Fibroblast of peridontal ligament (primary cell): Measurements from ENCODE around the gene CDC34.
A peak's percentile ranks its signal among the peaks of the same experiment; 100 is the strongest.

Experiments used
- DNase-seq: peaks from one replicate; pipeline ENCODE4 v3.0.0-alpha.2; 2010; ENCODE audit errors: extremely low read depth

The CDC34 gene

DNA sequence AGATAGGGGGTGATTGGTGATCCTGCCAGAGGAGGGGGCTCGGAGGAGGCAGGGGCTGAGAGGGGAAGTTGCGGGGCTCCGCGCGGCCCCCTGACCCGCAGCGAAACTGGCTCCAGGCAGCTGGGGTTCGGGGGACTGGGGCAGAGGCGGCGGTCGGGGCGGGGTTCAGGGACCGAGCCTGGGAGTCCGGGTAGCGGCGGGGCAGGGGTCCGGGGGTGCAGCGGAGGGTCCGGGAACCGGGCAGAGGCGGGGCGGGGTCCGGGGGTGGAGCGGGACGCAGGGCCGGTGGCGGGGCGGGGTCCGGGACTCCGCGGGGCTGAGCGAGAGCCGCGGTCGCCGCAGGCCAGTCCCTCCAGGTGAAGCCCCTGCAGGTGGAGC, 34.1 kb upstream of the CDC34 start:
- DNase-seq: no peak

DNA sequence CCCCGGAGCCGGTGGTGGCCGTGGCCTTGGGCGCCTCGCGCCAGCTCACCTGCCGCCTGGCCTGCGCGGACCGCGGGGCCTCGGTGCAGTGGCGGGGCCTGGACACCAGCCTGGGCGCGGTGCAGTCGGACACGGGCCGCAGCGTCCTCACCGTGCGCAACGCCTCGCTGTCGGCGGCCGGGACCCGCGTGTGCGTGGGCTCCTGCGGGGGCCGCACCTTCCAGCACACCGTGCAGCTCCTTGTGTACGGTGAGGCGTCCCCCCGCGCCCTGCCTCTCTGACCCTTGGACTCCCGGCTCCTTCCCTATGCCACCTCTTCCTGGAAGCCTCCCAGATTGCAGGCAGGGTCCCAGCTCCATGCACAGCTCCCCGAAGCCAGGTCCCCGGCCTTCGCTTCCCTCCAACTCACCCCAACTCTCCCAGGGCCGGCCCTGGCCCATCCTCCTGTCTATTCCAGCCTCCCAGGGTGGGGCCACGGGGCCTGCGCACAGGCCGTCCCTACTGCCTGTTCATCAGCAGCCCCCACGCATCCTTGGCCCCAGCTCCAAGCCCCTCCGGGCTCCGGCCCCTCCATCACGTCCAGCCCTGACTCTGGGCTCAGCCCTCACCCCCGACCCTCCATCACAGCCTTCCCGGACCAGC, 33.6 kb upstream of the CDC34 start:
- no peak for DNase-seq

DNA sequence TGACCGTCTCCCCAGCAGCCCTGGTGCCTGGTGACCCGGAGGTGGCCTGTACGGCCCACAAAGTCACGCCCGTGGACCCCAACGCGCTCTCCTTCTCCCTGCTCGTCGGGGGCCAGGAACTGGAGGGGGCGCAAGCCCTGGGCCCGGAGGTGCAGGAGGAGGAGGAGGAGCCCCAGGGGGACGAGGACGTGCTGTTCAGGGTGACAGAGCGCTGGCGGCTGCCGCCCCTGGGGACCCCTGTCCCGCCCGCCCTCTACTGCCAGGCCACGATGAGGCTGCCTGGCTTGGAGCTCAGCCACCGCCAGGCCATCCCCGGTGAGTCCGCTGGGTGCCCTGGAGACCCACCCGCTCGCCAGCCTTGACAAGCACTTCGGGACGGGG, 33.1 kb upstream of the CDC34 start:
- DNase-seq: no peak

DNA sequence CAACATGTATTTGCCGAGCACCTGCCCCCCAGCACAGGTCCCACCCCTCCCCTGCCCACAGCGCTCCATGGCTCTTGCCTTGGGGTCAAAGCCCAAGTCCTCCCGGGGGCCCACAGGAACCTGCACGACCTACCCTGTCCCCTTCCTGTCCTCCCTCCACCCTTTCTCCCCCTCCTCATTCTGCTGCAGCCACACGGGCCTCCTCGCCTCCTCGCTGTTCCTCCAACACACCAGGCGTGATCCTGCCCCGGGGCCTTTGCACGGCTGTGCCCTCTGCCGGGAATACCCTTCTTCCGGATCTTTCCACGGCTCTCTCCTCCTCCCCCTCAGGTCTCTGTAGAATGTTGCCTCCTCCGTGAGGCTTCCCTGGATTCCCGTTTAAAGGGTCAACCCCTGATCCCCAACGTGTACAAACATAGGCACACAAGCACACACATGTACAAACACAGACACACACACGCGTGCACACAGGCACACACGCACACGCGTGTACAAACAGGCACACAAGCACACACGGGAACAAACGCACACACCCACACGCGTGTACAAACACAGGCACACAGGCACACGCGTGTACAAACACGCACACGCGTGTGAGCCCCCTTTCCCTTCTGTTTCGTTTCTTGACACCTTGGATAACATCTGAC, 32.5 kb upstream of the CDC34 start:
- DNase-seq: no peak

DNA sequence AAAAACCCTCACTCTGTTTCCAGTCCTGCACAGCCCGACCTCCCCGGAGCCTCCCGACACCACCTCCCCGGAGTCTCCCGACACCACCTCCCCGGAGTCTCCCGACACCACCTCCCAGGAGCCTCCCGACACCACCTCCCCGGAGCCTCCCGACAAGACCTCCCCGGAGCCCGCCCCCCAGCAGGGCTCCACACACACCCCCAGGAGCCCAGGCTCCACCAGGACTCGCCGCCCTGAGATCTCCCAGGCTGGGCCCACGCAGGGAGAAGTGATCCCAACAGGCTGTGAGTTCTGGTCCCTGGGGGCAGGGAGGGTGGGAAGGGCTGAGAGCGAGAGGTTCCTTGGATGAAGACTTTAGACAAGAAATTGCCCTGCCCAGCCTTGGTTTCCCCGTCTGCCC, 29.9 kb upstream of the CDC34 start:
- no peak for DNase-seq

DNA sequence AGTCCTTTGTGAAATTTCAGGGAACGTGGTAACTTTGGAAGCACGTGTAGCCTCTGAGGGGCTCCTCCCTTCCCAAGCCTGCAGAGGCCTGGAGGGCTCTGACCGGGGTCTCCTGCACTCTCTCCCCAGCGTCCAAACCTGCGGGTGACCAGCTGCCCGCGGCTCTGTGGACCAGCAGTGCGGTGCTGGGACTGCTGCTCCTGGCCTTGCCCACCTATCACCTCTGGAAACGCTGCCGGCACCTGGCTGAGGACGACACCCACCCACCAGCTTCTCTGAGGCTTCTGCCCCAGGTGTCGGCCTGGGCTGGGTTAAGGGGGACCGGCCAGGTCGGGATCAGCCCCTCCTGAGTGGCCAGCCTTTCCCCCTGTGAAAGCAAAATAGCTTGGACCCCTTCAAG, 26.9 kb upstream of the CDC34 start:
- DNase-seq: no peak

DNA sequence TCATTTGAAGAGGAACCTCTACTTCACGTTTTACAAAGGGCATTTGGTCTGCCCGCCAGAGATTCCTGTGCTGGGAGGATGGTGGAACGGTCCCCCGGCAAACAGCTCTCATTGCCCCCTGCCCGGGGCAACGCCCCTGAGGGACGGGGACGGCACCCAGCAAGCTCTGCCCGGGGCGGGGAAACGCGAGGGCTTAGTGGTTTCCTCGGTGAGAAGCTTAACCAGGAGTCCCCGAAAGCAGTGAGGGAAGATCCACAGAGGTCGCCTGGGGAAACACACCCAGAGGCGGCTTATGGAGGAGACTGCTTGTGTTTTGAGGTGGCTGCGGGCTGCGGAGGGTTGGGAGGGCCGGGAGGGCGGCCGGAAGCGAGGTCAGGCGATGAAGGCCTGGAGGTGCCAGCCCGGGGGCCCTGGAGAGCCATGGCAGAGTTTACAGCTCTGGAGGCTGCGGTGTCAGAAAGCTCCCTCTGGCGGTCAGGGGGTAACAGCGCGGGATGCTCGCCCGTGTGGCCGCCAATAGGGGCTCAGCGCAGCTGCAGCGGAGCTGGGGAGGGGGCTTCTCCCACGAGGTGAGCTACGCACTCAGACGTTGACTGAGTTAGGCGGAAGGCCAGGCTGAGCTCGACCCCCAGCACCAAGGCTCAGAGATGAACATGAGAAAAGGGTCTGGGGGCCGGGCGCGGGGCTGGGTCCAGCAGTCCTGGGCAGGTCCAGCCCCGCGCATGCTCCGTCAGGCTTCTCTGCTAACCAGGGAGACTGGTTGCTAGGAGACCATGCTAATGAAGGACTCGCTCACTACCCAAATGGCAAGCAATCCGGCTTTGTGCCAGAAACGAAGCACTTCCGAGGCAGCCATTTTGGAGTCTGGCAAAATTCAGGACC, 24.9 kb upstream of the CDC34 start:
- DNase-seq: peak; percentile 100

DNA sequence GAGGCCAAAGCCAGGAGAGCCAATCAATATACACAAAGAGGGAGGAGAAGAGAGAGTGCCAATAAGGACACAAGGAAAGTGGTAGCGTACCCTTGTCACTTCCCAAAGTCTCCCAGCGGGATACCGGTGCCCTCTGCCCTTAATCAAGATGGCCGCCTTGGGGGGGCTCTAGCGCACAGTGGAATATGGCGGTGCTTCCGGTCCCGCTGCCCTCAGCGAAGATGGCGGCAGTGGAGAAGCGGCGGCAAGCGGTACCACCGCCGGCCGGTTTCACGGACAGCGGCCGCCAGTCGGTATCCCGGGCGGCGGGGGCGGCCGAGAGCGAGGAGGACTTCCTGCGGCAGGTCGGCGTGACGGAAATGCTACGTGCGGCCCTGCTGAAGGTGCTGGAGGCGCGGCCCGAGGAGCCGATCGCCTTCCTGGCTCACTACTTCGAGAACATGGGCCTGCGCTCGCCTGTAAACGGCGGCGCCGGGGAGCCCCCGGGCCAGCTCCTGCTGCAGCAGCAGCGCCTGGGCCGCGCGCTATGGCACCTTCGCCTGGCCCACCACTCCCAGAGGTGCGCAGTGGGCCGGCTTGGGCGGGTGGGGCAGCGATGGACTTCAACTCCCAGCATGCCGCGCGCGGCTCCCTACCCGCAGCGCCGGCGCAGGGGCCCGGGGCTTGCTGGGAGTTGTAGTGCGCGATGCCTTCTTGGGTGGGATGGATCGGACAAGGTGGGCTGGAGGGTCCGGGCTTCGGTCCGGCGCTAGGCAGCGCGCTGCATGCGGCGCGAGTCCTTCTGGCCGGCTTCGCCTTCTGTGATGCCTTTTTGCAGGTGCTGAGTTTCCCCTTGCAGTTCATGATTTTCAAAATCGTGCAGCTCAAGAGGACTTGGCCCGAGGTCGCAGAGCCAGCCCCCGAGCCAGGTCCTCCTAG, 24.0 kb upstream of the CDC34 start, which contains the start of gene TPGS1:
TSS of gene TPGS1 (plus strand) at position 212 of the 918 bp plus-strand sequence. CDS start at position 222, 10 bp downstream.
- peak; percentile 47 for DNase-seq

DNA sequence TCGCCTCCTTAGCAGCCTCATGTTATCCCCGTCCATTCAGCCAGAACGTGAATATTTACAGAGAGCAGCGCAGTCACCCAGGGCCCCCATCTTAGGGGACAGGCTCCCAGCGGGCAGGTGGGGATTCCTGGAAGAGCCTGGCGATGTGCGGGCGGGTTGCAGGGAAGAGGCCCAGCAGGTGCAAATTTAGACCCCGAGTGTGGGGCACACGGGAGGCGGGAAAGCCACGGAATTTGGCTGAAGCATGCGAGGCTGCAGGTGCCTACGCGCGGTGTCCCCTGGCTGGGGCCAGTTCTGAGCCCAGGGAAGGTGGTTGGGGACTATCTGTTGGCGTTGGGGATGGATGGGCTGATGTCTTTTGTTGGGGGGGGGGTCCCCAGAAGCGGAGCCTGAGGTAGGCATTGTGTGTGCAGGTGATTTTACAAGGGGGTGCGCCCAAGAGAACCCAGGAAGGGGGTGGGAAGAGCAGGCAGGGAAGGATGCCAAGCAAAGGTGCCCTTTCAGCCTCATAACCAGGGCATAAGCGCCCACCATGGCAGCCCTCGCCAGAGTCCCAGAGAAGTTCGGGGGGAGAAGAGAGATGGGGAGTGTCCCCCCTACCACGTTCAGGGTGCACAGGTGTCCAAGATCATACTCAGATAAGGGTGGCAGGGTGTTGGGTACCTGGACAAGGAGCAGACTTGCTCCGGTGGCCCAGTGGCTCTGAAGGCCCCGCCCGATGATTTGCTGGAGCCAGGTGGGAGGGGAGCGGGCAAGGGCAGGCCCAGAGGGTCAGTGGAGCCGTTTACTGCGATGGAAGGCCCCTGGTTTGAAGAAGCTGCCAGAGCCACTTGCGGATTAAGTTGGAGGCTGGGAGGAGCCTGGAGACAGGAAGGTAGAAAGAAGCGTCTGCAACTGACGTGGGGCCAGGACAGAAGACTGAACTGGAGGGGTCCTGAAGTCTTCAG, 23.1 kb upstream of the CDC34 start:
- DNase-seq: no peak

DNA sequence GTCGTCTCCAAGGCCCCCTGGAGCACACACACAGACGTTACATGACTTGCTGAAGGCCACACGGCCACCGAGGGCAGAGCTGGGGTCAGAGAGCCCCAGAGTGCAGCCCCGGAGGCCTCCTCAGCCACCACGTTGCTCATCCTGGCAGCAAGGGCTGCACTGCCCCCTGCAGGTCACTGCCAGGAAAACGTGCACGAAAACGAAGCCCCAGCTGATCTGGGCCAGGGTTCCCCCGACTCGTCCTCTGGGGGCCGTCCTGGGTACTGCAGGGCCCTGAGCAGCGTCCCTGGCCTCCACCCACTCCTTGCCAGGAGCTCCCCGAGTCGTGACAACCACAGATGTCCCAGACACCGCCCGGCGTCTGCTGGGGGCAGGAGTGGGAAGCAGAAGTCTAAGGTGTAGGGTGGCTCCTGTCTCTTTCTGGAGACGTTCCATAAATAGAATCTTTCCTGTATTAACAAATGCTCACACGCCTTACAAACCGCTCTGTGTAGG, 20.9 kb upstream of the CDC34 start:
- peak; percentile 81 for DNase-seq

DNA sequence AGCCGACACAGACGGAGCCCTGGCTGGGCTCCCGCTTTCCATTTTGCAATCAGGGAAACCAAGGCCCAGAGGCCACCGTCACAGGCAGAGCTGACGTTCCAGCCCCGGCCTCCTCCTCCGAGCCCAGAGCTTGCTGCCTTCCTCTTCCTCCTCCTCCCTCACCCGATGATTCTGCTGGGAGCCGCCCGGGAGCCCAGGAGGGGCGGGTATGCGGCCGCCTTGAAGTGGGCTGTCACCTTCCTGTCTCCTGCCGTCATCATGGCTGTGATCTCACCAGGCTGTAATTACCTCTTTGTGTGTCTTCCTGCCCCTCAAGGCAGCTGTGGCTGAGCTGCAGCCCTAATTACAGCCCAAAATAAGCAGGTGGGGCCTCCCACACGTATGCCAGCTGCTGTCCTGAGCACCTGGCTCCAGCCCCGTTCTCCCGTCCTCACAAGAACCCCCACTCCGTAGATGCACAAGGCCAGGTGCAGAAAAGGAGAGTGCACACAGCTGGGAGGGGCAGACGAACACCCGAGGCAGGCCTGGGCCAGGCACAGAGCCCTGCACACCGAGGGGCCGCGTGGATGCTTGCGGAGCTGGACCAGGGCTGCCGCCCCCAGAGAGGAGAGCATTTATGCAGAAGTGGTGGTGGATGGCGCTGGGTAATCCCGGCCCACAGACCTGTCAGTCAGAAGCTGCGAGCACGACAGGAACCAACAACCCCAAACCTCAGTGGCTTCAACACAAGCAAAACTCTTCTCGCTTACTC, 20.3 kb upstream of the CDC34 start:
- peak; percentile 44 for DNase-seq

DNA sequence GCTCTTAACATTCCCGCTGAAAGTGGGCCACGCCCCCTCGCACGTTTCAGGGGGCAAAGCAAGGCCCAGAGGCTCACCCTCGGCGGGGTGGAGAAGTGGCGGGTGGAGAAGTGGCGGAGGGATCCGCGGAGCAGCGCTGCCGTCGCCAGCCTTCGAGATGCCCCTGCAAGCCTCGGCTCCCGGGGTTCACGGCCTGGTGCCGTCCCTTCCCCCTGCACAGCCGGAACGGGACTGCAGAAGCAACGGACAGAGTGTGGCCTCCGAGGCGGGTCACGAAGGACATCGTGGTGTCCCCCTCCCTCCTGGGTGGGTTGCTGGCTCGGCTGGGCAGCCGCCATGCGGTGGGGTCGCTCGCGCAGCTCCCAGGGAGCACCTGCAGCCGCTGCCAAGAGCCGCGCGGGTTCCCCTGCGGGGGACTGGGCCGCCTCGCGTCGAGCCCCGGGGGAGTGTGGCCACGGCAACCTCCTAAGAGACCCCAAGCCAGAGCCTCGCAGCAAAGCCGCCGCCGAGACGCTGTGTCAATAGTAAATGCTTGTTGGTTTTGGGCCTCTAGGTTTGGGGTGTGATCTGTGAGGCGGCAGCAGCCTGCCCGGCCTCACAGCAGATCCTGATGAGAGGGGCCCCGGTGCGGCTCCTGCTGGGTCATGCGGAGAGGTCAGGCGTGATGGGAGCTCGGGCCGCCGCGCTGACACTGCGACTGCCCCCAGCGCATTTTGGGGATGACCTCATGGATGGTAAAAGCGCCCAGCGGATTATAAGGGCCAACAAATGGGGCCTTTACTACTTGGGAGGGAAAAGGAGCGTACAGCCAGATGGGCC, 18.8 kb upstream of the CDC34 start:
- no peak for DNase-seq

DNA sequence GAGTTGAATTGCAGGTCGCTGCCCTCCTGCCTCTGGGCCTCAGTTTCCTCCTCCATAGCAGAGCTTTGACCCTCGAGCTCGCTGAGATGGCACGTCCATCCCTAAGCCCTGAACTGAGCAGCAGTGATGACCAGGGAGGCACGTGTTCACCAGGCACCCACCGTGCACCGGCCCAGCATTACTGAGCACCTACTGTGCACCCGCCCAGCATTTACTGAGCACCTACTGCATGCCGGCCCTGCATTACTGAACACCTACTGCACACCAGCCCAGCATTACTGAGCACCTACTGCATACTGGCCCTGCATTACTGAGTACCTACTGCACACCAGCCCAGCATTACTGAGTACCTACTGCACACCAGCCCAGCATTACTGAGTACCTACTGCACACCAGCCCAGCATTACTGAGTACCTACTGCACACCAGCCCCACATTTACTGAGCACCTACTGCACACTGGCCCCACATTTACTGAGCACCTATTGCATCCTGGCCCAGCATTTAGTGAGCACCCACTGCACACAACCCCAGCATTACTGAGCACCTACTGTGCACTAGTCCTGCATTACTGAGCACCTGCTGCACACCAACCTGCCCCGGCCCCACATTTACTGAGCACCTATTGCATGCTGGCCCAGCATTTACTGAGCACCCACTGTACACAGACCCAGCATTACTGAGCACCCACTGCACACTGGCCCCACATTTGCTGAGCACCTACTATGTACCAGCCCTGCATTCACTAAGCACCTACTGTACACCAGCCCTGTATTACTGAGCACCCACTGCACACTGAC, 18.0 kb upstream of the CDC34 start:
- DNase-seq: no peak

DNA sequence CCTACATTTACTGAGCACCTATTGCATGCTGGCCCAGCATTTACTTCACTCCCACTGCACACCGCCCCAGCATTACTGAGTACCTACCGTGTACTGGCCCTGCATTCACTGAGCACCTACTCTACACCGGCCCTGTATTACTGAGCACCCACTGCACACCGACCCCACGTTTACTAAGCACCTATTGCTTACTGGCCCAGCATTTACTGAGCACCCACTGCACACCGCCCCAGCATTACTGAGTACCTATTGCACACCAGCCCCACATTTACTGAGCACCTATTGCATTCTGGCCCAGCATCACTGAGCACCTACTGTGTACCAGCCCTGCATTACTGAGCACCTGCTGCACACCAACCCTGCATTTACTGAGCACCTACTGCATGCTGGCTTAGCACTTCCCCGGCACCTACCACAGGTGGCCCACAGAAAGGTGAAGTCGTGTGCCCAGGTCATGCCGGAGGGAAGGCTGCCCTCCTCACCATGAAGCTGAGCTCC, 17.3 kb upstream of the CDC34 start:
- DNase-seq: no peak

DNA sequence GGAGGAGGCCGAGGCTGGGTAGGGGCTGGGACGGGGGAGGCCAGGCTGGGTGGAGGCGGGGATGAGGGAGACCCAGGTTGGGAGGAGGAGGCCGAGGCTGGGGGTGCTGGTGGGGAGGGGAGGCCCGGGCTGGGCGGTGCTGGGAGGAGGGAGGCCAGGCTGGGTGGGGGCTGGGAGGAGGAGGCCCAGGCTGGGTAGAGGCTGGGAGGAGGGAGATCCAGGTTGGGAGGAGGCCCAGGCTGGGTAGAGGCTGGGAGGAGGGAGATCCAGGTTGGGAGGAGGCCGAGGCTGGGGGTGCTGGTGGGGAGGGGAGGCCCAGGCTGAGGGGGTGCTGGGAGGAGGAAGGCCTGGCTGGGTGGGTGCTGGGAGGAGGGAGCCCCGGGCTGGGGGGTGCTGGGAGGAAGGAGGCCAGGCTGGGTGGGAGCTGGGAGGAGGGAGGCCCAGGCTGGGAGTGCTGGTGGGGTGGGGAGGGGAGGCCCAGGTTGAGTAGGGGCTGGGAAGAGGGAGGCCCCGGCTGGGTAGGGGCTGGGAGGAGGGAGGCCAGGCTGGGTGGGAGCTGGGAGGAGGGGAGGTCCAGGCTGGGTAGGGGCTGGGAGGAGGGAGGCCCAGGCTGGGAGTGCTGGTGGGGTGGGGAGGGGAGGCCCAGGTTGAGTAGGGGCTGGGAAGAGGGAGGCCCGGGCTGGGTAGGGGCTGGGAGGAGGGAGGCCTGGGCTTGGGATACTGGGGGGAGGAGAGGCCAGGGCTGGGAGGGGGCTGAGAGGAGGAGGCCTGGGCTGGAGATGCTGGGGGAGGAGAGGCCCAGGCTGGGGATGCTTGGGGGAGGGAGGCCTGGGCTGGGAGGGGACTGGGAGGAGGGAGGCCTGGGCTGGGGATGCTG, 13.6 kb upstream of the CDC34 start:
- peak; percentile 46 for DNase-seq

DNA sequence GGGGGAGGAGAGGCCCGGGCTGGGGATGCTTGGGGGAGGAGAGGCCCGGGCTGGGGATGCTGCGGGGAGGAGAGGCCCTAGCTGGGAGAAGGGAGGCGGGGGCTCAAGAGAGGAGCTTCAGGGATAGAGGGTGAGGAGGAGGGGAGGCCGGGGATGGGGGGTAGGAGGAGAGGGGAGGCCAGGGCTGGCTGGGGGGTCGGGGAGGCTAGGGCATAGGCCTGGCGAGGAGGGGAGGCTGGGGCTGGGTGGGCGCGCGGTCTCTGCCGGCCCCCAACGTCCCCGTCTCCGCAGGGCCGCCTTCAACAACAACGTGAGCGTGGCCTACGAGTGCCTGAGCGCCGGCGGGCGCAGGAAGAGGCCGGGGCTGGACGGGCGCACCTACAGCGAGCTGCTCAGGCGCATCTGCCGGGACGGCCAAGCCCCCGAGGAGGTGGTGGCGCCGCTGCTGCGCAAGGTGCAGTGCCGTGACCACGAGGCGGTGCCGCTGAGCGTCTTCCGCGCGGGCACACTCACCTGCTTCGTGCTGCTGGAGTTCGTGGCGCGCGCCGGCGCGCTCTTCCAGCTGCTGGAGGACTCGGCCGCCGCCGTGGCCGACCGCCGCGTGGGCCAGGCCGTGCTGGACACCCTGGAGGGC, 12.8 kb upstream of the CDC34 start:
- no peak for DNase-seq
